ENCODE results near the gene RANBP3L.

DNA sequence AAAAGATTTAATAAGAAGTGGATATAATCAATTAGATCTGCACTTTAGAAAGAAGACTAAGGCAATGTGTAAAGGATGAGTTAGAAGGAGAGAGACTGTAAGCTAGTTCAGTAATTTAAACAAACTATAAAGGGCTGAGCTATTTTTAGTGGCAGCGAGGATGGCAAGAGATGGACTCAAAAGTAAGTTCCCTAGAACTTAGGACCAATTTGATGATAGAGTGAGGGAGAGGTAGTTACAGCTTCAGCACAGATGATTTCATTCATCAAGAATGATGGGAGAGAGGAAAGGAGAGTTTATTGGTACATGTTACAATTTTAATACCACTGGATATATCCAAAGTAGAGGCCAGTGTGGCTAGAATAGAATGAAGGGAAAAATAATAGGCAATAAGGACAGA, 79.1 kb downstream of the RANBP3L start:
- TF ChIP-seq JUNB (IDR thresholded peaks at IDR 0.05) (no peak), KDM5A (IDR thresholded peaks at IDR 0.05) (no peak), POLR2A (IDR thresholded peaks at IDR 0.05; ENCODE audit: low read length) (no peak), CEBPB (IDR thresholded peaks at IDR 0.05) (no peak), EP300 (IDR thresholded peaks at IDR 0.05) (no peak), CHD4 (IDR thresholded peaks at IDR 0.05; ENCODE audit: borderline replicate concordance) (no peak)
- TF ChIP-seq, protein P1, sequence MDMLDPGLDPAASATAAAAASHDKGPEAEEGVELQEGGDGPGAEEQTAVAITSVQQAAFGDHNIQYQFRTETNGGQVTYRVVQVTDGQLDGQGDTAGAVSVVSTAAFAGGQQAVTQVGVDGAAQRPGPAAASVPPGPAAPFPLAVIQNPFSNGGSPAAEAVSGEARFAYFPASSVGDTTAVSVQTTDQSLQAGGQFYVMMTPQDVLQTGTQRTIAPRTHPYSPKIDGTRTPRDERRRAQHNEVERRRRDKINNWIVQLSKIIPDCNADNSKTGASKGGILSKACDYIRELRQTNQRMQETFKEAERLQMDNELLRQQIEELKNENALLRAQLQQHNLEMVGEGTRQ (IDR thresholded peaks at IDR 0.05) = no peak
- TF ChIP-seq, protein P2, sequence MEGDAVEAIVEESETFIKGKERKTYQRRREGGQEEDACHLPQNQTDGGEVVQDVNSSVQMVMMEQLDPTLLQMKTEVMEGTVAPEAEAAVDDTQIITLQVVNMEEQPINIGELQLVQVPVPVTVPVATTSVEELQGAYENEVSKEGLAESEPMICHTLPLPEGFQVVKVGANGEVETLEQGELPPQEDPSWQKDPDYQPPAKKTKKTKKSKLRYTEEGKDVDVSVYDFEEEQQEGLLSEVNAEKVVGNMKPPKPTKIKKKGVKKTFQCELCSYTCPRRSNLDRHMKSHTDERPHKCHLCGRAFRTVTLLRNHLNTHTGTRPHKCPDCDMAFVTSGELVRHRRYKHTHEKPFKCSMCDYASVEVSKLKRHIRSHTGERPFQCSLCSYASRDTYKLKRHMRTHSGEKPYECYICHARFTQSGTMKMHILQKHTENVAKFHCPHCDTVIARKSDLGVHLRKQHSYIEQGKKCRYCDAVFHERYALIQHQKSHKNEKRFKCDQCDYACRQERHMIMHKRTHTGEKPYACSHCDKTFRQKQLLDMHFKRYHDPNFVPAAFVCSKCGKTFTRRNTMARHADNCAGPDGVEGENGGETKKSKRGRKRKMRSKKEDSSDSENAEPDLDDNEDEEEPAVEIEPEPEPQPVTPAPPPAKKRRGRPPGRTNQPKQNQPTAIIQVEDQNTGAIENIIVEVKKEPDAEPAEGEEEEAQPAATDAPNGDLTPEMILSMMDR (IDR thresholded peaks at IDR 0.05) = no peak

All from A549 (cell line).